Neural crest cell (in vitro differentiated cells): ENCODE measurements around the gene PP2D1. TPM values are rescaled to one million over a fixed set of nuclear protein-coding genes. Genes with fewer than 3 reads are reported as not detected.

Source experiments
- DNase-seq: peaks from one replicate; pipeline ENCODE4 v3.0.0; 2021; ENCODE audit warnings: low read depth, mixed read lengths, low spot score
- H3K27ac Mint-ChIP-seq: one replicate; pipeline ENCODE4 v1.8.0; 2021; ENCODE audit warnings: mild to moderate bottlenecking, mixed read lengths; ENCODE audit not compliant: unreplicated experiment
- H3K27me3 Mint-ChIP-seq: 2 replicates; pipeline ENCODE4 v1.8.0; 2021; ENCODE audit warnings: low read depth, mild to moderate bottlenecking, mixed read lengths
- H3K36me3 Mint-ChIP-seq: 2 replicates; pipeline ENCODE4 v1.8.0; 2021; ENCODE audit warnings: low read depth, mild to moderate bottlenecking, mixed read lengths
- H3K4me1 Mint-ChIP-seq: 2 replicates; pipeline ENCODE4 v1.8.0; 2021; ENCODE audit warnings: mixed read lengths
- H3K4me3 Mint-ChIP-seq: one replicate; pipeline ENCODE4 v1.8.0; 2021; ENCODE audit warnings: mild to moderate bottlenecking, mixed read lengths
- H3K9me3 Mint-ChIP-seq: 2 replicates; pipeline ENCODE4 v1.8.0; 2021; ENCODE audit warnings: mixed read lengths
- long read RNA-seq: library from polyadenylated mRNA; unstranded; transcript quantifications from one replicate; pipeline ENCODE4 v2.0.0, GENCODE V29; 2020
- total RNA-seq: library from RNA; stranded (reverse); gene quantifications from 2 replicates; pipeline ENCODE4 v1.2.1, GENCODE V29; 2021
- TF ChIP-seq, protein P1 (sequence below): fragments of 200-600 bp; sonication (generic); conservative IDR thresholded peaks from 2 replicates; pipeline ENCODE4 v1.5.0; 2021; ENCODE audit warnings: antibody characterized with exemption, mild to moderate bottlenecking

Gene PP2D1, protein sequence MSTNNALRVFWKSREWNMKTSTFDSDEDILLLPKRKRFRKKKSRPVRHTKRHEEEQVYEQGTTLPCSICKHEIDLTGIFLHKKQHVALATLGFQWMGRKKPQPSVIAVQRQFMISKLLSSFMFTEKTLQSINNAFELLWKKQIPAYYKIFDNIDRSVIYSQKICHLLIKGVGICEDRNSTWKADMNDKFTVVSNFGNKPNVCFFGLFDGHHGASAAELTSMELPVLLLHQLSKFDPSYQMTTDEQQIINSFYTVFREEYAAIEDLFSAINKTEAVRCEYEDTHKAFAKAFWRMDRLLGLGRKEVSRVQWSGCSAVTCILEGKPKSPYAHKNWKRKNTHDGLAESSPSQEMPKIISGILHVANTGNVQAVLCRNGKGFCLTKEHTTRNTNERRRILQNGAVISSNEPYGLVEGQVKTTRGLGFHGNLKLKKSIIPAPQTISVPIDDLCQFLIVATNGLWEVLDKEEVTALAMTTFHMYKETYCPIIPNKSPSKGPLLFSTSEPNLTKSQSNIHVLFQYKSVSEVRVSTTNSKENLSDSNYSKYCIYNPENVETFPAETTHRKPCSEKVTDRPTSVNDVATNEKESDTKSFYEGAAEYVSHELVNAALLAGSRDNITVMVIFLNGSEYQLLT
- total RNA-seq = not detected in 2 replicates
- long read RNA-seq = 0 reads

DNA sequence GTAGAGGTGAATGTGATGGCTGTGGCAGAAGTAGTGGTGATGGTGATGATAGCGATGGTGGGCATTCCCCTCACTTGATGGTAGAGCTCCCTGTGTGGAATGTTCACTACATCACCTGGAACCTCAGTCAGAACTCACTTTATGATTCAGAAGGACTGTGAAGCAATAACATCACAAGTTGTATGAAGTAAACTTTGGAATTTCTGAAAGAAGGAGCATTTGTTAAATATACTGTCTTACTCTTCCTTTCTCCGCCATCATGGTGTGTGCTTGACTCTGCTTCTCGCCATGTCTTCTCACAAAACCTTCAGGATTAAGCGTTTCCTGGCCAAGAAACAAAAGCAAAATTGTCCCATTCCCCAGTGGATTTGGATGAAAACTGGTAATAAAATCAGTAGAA, at the start of gene PP2D1:
Gene PP2D1 (minus strand): TSS at position 101 of the 400 bp plus-strand sequence. CDS start 192 bp downstream, outside the sequence.
- Mint-ChIP-seq H3K36me3 (no peaks in the 10 kb centered on the region), H3K9me3 (no peaks in the 10 kb centered on the region), H3K27ac (no peak within 1 kb of the TSS), H3K27me3 (no peaks in the 10 kb centered on the region), H3K4me3 (no peak within 1 kb of the TSS), H3K4me1 (no peaks in the 10 kb centered on the region)
- TF ChIP-seq, protein P1, sequence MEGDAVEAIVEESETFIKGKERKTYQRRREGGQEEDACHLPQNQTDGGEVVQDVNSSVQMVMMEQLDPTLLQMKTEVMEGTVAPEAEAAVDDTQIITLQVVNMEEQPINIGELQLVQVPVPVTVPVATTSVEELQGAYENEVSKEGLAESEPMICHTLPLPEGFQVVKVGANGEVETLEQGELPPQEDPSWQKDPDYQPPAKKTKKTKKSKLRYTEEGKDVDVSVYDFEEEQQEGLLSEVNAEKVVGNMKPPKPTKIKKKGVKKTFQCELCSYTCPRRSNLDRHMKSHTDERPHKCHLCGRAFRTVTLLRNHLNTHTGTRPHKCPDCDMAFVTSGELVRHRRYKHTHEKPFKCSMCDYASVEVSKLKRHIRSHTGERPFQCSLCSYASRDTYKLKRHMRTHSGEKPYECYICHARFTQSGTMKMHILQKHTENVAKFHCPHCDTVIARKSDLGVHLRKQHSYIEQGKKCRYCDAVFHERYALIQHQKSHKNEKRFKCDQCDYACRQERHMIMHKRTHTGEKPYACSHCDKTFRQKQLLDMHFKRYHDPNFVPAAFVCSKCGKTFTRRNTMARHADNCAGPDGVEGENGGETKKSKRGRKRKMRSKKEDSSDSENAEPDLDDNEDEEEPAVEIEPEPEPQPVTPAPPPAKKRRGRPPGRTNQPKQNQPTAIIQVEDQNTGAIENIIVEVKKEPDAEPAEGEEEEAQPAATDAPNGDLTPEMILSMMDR = no peak
- no peak for DNase-seq

DNA sequence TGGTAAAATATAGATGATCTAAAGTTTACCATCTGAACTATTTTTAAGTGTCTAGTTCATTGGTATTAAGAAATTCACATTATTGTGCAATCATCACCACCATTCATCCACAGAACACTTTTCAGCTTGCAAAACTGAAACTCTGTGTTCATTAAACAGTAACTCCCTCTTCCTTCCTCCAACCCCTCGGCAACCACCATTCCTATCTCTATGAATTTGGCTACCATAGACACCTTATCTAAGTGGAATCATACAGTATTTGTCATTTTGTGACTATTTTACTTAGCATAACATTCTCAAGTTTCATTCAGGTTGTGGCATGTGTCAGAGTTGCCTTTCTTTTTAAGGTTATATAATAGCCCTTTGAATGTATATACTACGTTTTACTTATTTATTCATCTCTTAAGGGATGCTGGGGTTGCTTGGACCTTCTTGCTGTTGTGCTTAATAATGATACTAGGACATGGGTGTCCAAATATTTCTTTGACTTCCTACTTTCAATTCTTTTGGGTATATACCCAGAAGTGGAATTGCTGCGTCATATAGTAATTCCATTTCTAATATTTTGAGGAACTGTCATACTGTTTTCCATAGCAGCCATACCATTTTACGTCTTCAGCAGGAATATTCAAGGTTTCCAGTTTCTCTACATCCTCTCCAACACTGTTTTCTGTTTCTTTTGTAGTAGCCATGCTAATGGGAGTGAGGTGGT, 49.1 kb upstream of the PP2D1 start:
- no peak for DNase-seq
- H3K36me3 Mint-ChIP-seq = peaks cover 4% of the 10 kb centered on the region
- no peaks in the 10 kb centered on the region for H3K27me3 Mint-ChIP-seq
- H3K27ac Mint-ChIP-seq = no peak overlapping the region
- no peak overlapping the region for H3K4me3 Mint-ChIP-seq
- peaks cover 4% of the 10 kb centered on the region for H3K9me3 Mint-ChIP-seq
- TF ChIP-seq, protein P1 = no peak
- peaks cover 12% of the 10 kb centered on the region for H3K4me1 Mint-ChIP-seq

DNA sequence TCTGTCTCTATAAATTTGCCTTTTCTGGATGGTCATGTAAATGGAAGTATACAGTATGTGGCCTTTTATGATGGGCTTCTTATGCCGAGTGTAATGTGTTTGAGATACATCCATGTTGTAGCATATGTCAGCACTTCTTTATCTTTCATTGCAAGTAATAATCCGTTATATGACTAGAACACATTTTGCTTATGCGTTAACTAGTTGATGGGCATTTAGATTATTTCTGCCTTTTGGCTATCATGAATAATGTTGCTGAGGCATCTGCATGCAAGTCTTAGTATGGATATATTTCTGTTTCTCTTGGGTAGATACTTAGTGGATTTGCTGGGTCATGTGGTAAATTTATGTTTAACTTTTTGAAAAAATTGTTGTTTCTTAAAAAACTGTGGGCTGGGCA, 47.9 kb upstream of the PP2D1 start:
- Mint-ChIP-seq H3K4me3 (no peak overlapping the region), H3K36me3 (peaks cover 4% of the 10 kb centered on the region), H3K27ac (no peak overlapping the region), H3K9me3 (peaks cover 4% of the 10 kb centered on the region), H3K27me3 (no peaks in the 10 kb centered on the region), H3K4me1 (peaks cover 2% of the 10 kb centered on the region)
- DNase-seq = no peak
- TF ChIP-seq, protein P1 = no peak

DNA sequence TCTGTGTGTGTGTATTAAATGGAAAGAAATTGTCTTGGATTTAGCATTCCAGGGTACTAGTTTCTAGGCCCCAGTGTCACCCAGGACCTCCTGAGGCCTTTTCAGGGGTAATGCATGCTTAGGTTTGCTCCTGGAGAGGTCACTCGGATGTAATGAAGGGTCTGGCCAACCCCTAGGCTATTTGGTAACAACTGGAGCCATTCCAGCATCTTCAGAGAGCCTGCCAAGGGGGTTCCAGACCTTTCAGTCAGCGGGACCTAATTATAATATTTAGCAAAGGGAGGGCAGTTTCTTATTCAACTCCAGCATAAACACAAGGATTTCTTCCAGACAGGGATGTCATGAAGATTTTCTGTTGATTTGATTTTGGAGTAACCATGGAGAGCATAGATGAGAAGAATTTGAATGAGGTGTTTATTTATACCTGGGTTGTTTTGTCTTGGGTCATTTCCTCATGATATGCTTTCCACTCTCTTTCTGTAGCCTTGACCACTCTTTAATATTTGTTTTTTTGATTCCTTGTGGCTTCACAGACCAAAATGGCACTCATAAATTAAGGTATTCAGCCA, 45.6 kb upstream of the PP2D1 start:
- Mint-ChIP-seq H3K9me3 (peaks cover 4% of the 10 kb centered on the region), H3K4me1 (no peaks in the 10 kb centered on the region), H3K27ac (no peak overlapping the region), H3K27me3 (no peaks in the 10 kb centered on the region), H3K36me3 (peaks cover 4% of the 10 kb centered on the region), H3K4me3 (no peak overlapping the region)
- DNase-seq = no peak
- TF ChIP-seq, protein P1 = no peak

DNA sequence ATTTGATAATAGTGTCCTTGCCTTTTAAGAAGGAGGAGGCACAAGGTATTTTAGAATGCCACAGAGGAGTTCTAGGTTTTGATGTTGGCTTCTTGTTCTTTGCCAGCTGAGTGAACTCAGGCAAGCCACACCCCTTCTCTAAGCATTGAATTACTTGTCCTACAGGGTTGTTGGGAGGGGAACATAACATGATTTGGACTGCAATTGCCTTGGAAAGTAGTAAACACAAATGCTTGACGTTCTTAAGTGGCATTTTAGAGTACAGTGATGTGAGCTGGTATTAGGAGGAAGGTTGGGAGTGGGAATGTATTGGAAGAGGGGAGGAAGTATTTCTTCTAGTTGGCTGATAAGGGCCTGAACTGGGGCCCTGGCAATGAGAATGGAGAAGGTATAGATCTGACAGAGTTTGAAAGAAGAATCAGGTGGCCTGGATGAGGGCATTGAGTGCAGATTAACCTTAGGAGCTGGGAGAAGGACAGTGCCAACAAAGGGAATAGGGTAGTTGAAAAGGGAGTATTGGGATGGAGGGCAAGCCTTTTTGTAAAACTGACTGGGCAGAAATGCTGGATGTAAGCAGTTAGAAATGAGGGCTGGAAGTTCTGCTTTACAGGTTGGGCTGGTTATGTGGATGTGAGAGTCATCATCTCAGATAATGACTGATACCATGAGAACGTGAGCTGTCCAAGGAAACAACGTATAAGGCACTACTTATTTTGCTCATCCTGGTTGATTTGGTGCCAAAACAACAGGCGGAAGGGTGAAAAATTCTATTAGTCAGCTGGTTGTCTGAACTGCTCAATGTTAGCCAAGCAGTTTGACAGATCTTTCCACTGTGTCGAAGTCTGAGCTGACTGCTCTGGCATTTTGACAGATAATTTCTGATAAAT, 44.9 kb upstream of the PP2D1 start:
- DNase-seq = no peak
- Mint-ChIP-seq H3K36me3 (peaks cover 4% of the 10 kb centered on the region), H3K4me1 (no peaks in the 10 kb centered on the region), H3K9me3 (peaks cover 4% of the 10 kb centered on the region), H3K27me3 (no peaks in the 10 kb centered on the region), H3K27ac (no peak overlapping the region), H3K4me3 (no peak overlapping the region)
- TF ChIP-seq, protein P1 = no peak
